Loucy (cell line): ENCODE data around the gene AKR1B15.

Experiments used
- H2AFZ ChIP-seq: fragments of 200-600 bp; sonication (generic); 2 replicates; pipeline ENCODE4 v1.6.0; 2016; ENCODE audit warnings: antibody characterized with exemption, mild to moderate bottlenecking, low read length, moderate library complexity
- H3F3A ChIP-seq: fragments of 200-600 bp; 2 replicates; pipeline ENCODE4 v1.6.0; 2016; ENCODE audit warnings: antibody characterized with exemption, low read depth, mild to moderate bottlenecking
- H3K27me3 ChIP-seq: fragments of 200-600 bp; sonication (generic); 2 replicates; pipeline ENCODE4 v1.6.1; 2014; ENCODE audit warnings: low read length, mild to moderate bottlenecking; ENCODE audit not compliant: insufficient read depth, poor library complexity, severe bottlenecking
- H3K36me3 ChIP-seq: fragments of 200-600 bp; sonication (generic); 2 replicates; pipeline ENCODE4 v1.6.1; 2016; ENCODE audit warnings: low read length; ENCODE audit not compliant: insufficient read depth
- H3K4me1 ChIP-seq: fragments of 200-600 bp; sonication (generic); 2 replicates; pipeline ENCODE4 v1.5.1; 2014; ENCODE audit warnings: low read length, mild to moderate bottlenecking; ENCODE audit not compliant: insufficient read depth, poor library complexity, severe bottlenecking
- H3K4me2 ChIP-seq: fragments of 200-600 bp; sonication (generic); 2 replicates; pipeline ENCODE4 v1.6.0; 2014; ENCODE audit warnings: antibody characterized with exemption, low read length, low read depth, mild to moderate bottlenecking; ENCODE audit not compliant: poor library complexity, severe bottlenecking
- H3K4me3 ChIP-seq: fragments of 200-600 bp; sonication (generic); 2 replicates; pipeline ENCODE4 v1.5.1; 2014; ENCODE audit warnings: low read length, mild to moderate bottlenecking, mixed read lengths; ENCODE audit not compliant: poor library complexity, severe bottlenecking
- H3K79me2 ChIP-seq: fragments of 200-600 bp; sonication (generic); 2 replicates; pipeline ENCODE4 v1.6.1; 2014; ENCODE audit warnings: low read length; ENCODE audit not compliant: insufficient read depth
- H3K9ac ChIP-seq: fragments of 200-600 bp; sonication (generic); 2 replicates; pipeline ENCODE4 v1.6.0; 2014; ENCODE audit warnings: mild to moderate bottlenecking, low read depth, low read length, moderate library complexity; ENCODE audit not compliant: poor library complexity, severe bottlenecking
- H3K9me2 ChIP-seq: fragments of 200-600 bp; sonication (generic); replicated peaks from 2 replicates; pipeline ENCODE4 v1.6.1; 2016; ENCODE audit warnings: low read depth, low read length, mixed read lengths
- H3K9me3 ChIP-seq: fragments of 200-600 bp; sonication (generic); 2 replicates; pipeline ENCODE4 v1.6.1; 2014; ENCODE audit warnings: mild to moderate bottlenecking, antibody characterized with exemption, low read length, low read depth; ENCODE audit not compliant: insufficient read depth
- H4K20me1 ChIP-seq: fragments of 200-600 bp; sonication (generic); 2 replicates; pipeline ENCODE4 v1.6.0; 2014; ENCODE audit warnings: antibody characterized with exemption, low read length, mild to moderate bottlenecking; ENCODE audit not compliant: insufficient read depth, poor library complexity, severe bottlenecking
- EZH2phosphoT487 ChIP-seq: fragments of 200-600 bp; IDR thresholded peaks from 2 replicates; pipeline ENCODE4 v1.6.1; 2018; ENCODE audit warnings: antibody characterized with exemption, mild to moderate bottlenecking, moderate library complexity, borderline replicate concordance
- TF ChIP-seq, protein P1 (sequence below): fragments of 200-600 bp; sonication (generic); conservative IDR thresholded peaks from 2 replicates; pipeline ENCODE4 v1.5.1; 2014; ENCODE audit warnings: mild to moderate bottlenecking, antibody characterized with exemption, low read length

The AKR1B15 gene

DNA sequence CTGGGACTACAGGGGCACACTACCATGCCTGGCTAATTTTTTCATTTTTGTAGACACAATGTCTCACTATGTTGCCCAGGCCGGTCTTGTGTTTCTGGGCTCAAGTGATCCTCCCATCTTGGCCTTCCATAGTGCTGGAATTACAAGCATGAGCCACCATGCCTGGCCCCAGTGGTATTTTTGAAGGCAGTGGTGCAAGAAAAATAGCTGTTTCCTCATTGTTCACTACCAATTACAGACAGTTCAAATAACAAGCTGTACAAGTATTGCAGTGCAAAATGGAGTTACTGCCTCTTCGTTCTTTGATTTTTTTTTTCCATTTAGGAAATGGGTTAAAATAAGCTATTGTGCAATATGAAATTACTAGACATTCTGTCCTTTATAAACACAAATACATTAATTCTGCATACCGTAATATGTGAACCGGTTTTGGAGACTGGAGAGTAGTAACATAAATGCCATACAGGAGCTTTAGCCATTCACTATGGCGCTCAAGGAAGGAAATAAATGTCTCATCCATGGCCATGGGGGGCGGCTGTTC lies 62.8 kb downstream of the AKR1B15 start:
- Histone ChIP-seq H3K4me3 (no peak overlapping the region), H3K27me3 (no peaks in the 10 kb centered on the region)

GRCh38 chr7:134612197-134612596 lies 63.3 kb downstream of the AKR1B15 start:
- no peak for TF ChIP-seq EZH2phosphoT487
- TF ChIP-seq, protein P1, sequence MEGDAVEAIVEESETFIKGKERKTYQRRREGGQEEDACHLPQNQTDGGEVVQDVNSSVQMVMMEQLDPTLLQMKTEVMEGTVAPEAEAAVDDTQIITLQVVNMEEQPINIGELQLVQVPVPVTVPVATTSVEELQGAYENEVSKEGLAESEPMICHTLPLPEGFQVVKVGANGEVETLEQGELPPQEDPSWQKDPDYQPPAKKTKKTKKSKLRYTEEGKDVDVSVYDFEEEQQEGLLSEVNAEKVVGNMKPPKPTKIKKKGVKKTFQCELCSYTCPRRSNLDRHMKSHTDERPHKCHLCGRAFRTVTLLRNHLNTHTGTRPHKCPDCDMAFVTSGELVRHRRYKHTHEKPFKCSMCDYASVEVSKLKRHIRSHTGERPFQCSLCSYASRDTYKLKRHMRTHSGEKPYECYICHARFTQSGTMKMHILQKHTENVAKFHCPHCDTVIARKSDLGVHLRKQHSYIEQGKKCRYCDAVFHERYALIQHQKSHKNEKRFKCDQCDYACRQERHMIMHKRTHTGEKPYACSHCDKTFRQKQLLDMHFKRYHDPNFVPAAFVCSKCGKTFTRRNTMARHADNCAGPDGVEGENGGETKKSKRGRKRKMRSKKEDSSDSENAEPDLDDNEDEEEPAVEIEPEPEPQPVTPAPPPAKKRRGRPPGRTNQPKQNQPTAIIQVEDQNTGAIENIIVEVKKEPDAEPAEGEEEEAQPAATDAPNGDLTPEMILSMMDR: peak; percentile 24
- Histone ChIP-seq H3F3A (no peaks in the 10 kb centered on the region), H3K4me2 (no peak overlapping the region), H3K4me3 (no peak overlapping the region), H3K36me3 (no peaks in the 10 kb centered on the region), H3K9me3 (no peaks in the 10 kb centered on the region), H3K4me1 (no peaks in the 10 kb centered on the region), H3K27me3 (no peaks in the 10 kb centered on the region), H3K9ac (no peak overlapping the region), H2AFZ (no peak overlapping the region), H3K79me2 (no peaks in the 10 kb centered on the region), H4K20me1 (no peaks in the 10 kb centered on the region), H3K9me2 (no peaks in the 10 kb centered on the region)

More for the DNA sequence above, 62.8 kb downstream of the AKR1B15 start:
- Histone ChIP-seq H3K9me2 (no peaks in the 10 kb centered on the region), H2AFZ (no peak overlapping the region), H3K4me2 (no peak overlapping the region), H3K9me3 (no peaks in the 10 kb centered on the region), H3F3A (no peaks in the 10 kb centered on the region), H3K4me1 (no peaks in the 10 kb centered on the region), H3K9ac (no peak overlapping the region), H3K79me2 (no peaks in the 10 kb centered on the region), H3K36me3 (no peaks in the 10 kb centered on the region), H4K20me1 (no peaks in the 10 kb centered on the region)
- TF ChIP-seq EZH2phosphoT487: no peak
- TF ChIP-seq, protein P1: no peak

DNA sequence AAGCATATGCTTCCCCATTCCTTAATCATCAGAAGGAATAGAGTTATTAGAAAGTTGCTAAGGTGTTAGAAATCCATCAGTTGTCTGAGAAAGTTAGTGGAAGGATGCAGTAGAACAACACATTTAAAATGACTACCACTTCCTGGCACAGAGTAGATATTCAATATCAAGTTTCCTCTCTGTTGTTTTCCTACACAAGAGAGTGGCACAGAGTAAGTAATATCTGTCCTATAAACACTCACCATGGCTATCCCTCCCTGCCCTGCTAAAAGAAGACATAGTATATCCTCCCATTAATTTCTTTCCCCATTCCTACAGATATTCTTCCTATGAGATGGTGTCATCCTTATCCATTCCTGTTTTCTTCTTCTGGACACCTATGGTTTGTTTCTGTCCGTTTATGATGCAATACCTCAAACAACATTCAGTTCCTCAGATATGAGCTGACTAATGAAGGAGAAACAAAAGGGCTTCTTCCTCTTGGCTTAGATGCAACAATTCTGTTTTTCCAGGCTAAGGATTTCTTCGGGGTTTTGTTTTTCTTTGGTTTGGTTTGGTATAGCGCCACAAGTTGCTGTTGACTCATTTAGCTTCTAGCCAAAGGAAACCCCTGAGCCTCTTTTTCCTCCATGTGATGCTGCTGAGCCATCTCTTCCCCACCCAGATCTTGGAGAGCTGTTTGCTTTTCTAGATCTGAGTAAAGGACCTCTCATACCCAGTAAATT lies 64.9 kb downstream of the AKR1B15 start:
- Histone ChIP-seq H3K36me3 (no peaks in the 10 kb centered on the region), H3K9me2 (no peaks in the 10 kb centered on the region), H3K79me2 (no peaks in the 10 kb centered on the region), H3F3A (no peaks in the 10 kb centered on the region), H3K4me2 (no peak overlapping the region), H3K4me3 (no peak overlapping the region), H2AFZ (no peak overlapping the region), H3K9ac (no peak overlapping the region), H4K20me1 (no peaks in the 10 kb centered on the region), H3K9me3 (no peaks in the 10 kb centered on the region), H3K27me3 (no peaks in the 10 kb centered on the region), H3K4me1 (no peaks in the 10 kb centered on the region)
- no peak for TF ChIP-seq EZH2phosphoT487
- TF ChIP-seq, protein P1: no peak
